BJ (cell line): ENCODE results near the gene ERBB2. TPM values are rescaled to one million over a fixed set of nuclear protein-coding genes. Genes with fewer than 3 reads are reported as not detected.

ENCODE experiments used
- CTCF ChIA-PET: fragments of 350-600 bp; formaldehyde crosslinking; extraction: SDS; loops from one replicate; lab custom pipeline; 2021; ENCODE audit warnings: antibody characterized with exemption, inconsistent platforms; lab: Yijun Ruan, JAX
- POLR2A ChIA-PET: fragments of 300-600 bp; sonication (Branson Sonifier 250); formaldehyde crosslinking; extraction: SDS; loops from one replicate; lab custom pipeline; 2021; ENCODE audit warnings: antibody characterized with exemption; lab: Charles Lee
- DNase-seq: peaks from one replicate; pipeline ENCODE4 v3.0.0-alpha.2; 2011; ENCODE audit warnings: low read depth
- H3K27me3 ChIP-seq: 2 replicates; pipeline ENCODE4 v1.6.0; 2011; ENCODE audit warnings: low read length; ENCODE audit not compliant: control insufficient read depth, insufficient read depth
- H3K36me3 ChIP-seq: 2 replicates; pipeline ENCODE4 v1.5.1; 2011; ENCODE audit warnings: low read length; ENCODE audit not compliant: control insufficient read depth, insufficient read depth
- H3K4me3 ChIP-seq: 2 replicates; pipeline ENCODE4 v1.5.1; 2011; ENCODE audit warnings: low read depth, mild to moderate bottlenecking, control low read depth, low read length
- CTCF ChIP-seq: IDR thresholded peaks from 2 replicates; pipeline ENCODE4 v1.5.1; 2011; ENCODE audit warnings: low read depth, mild to moderate bottlenecking, control low read depth, inconsistent platforms, low read length, moderate library complexity; ENCODE audit not compliant: insufficient read depth
- polyA plus RNA-seq: library from polyadenylated mRNA; depleted of rRNA; stranded (reverse); fragments of >200 nt; gene quantifications from 2 replicates; pipeline ENCODE4 v1.2.3, GENCODE V29; 2011

The ERBB2 gene
- polyA plus RNA-seq, 1 experiment, result 35.4 TPM

DNA sequence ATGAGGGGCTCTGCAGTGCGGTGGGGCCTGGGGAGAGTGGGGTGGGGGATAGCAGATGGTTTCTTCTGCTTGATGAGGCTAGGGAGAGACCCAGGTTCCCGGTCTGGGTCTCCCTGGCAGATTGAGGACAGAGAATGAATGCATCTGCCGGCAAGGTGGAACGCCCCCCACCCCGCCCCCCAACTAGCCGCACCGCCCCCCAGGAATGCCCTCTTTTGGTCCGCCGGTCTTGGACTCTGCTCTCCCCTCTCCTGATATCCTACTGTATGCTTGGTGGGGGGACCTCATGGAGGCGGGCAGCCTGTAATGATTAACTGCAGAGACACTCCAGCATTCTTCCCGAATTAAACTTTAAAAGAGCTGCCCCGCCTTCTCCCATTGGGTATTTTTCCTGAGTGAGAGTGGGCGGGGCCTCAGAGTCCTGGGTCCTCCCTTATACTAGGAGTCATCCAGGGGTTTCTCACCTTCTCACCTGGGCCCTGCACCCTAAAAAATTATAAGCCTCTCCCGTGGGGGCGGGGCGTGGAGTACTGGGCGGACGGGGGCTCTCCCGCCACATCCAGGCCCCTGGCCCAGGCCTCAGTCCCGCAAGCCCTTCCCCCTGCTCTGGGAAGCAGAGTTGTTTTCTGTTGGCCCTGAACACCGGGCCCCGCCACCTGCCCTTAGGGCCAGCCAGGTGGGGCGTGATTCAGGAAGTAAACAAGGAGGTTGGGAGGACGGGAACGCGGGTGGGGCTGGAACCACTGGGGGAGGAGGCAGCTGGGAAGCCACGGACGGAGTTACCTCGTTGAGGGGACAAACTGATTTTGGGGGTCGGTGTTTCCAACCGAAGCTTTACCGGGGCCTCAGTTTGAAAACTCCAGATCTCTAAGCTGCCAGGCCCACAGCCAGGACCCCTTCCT lies 39.4 kb downstream of the ERBB2 start:
- CTCF ChIA-PET, result interaction anchor here (0.6 to 1.2 kb wide), 4 partner anchors 9 to 117 kb away, joined by 3 to 5 read pairs (median 4); partner anchors contain the start of gene MIEN1
- DNase-seq, result no peak
- Histone ChIP-seq H3K4me3 (peak overlapping the region; percentile 19), H3K36me3 (no peaks in the 10 kb centered on the region; the same call in 1 of the 2 replicates), H3K27me3 (no peaks in the 10 kb centered on the region; the same call in 1 of the 2 replicates)
- no peak for TF ChIP-seq CTCF
- POLR2A ChIA-PET, result no interaction called here

DNA sequence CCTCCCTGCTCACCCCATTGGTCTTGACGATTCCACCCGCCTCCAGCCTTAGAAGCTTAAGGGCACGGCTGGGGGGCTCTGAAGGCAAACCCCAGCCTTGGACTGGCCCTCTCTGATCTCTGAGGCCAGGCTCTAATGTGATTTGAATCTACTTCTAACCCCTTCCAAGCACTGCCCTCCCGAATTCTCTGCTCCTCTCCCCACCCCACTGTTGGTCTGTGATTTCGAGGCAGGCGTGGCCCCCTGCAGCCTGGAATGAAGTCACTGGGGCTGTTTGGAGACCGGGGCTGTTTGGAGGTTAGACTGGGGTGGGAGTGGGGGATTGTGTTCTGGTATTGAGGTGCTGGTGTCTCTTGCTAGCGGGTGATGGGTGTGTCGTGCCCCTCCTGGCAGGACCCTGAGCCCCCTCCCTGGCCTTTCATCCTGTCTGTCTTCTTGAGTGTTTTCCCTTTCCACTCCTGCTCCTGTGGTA lies 40.1 kb downstream of the ERBB2 start:
- ChIA-PET POLR2A (no interaction called here), CTCF (interaction anchor here (1.0 to 1.2 kb wide), 3 partner anchors 9 to 118 kb away, joined by 3 to 5 read pairs (median 4); partner anchors contain the start of gene MIEN1)
- H3K36me3 ChIP-seq, result no peaks in the 10 kb centered on the region; the same call in 1 of the 2 replicates
- H3K4me3 ChIP-seq, result no peak overlapping the region
- DNase-seq, result no peak
- 0 out of 2 replicates have a peak, but pooled peaks have one; percentile 9 for TF ChIP-seq CTCF
- H3K27me3 ChIP-seq, result no peaks in the 10 kb centered on the region; the same call in 1 of the 2 replicates

DNA sequence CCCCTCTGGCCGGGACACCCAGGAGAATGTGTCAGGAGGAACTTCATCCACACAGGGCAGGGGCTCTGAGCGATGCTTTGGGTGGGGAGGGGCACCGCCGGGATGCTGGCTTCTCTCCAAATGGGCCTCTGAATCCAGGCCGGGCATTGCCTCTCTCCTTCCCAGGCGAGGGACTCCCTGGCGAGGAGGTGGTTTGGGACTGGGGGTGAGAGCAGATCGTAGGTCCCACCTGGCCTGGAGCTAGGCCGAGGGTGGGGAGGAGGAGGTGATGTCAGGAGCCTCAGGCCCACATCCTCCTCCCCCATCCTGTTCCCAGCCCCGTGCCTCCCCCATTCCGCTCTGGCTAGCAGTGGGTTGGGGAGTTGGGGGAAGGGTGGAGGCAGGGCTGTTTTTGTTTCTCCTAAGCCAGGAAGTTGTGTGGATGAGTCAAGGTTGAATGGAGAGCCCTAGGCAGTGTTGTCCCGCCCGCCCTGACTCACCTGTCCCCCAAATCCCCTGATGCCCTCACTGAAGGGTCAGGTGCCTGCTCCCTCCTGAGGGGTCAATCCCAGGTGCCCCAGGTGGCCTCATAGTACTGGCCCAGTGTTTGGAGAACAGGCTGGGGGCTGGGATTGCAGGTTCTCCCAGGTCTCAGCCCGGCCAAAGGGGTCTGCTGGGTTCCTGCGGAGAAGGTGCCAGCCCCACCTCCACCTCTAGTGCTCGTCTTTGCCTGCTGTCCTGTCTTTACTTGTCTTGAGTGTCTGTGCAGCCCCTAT lies 40.7 kb downstream of the ERBB2 start:
- CTCF ChIA-PET, result interaction anchor here (1.1 kb wide), 1 partner anchor 119 kb away, joined by 3 read pairs; no protein-coding TSS in a partner anchor
- no peak for TF ChIP-seq CTCF
- POLR2A ChIA-PET, result no interaction called here
- Histone ChIP-seq H3K4me3 (no peak overlapping the region), H3K27me3 (no peaks in the 10 kb centered on the region; the same call in 1 of the 2 replicates), H3K36me3 (no peaks in the 10 kb centered on the region; the same call in 1 of the 2 replicates)
- no peak for DNase-seq

DNA sequence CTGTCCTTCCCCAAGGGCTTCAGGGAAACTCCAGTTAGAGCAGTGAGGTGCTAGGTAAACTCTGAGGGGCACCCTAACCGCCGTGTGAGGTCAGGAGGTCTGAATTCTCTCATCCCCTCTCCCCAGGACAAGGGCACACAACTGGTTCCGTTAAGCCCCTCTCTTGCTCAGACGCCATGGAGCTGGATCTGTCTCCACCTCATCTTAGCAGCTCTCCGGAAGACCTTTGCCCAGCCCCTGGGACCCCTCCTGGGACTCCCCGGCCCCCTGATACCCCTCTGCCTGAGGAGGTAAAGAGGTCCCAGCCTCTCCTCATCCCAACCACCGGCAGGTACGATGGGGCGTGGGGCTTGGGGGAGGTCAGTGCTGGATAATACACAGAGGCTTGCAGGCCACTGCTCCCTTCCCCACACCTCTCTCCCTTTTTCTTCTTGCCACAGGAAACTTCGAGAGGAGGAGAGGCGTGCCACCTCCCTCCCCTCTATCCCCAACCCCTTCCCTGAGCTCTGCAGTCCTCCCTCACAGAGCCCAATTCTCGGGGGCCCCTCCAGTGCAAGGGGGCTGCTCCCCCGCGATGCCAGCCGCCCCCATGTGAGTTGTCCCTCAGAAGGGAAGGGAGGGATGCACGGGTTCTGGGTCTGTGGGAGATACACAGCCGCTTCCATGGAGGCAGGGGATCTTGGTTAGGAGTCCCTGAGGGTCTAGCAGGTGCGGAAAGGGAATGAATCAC lies 42.4 kb downstream of the ERBB2 start:
- no peaks in the 10 kb centered on the region; the same call in 1 of the 2 replicates for H3K36me3 ChIP-seq
- no peak for DNase-seq
- no peak overlapping the region for H3K4me3 ChIP-seq
- TF ChIP-seq CTCF, result no peak
- H3K27me3 ChIP-seq, result no peaks in the 10 kb centered on the region; the same call in 1 of the 2 replicates
- CTCF ChIA-PET, result no interaction called here
- POLR2A ChIA-PET, result no interaction called here
